Right hindlimb (tissue), 1 donor: ENCODE measurements around the gene TNNI3K.

Experiments
- DNase-seq: peaks from one replicate; pipeline ENCODE4 v3.0.0-alpha.2; 2018

The TNNI3K gene

DNA sequence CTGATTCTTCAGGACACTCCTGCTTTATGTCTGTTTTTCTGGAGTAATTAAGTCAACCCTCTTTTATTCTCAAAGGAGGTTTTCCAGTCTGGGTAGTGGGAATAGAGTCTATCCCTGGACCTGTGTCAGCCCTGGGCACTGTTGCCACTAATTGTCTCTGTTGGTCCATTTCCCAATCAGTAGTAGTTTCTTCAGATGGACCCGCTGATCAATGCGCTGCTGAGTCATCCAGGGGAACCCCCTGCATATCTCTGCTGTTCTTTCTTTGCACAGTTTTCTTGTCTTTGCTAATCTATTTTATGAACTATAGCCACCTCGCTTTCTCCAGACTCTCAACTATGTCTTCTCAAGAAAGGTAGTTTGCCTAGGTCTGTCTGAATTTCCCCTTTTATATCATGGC is 82.5 kb downstream of the TNNI3K start:
- DNase-seq, result no peak

DNA sequence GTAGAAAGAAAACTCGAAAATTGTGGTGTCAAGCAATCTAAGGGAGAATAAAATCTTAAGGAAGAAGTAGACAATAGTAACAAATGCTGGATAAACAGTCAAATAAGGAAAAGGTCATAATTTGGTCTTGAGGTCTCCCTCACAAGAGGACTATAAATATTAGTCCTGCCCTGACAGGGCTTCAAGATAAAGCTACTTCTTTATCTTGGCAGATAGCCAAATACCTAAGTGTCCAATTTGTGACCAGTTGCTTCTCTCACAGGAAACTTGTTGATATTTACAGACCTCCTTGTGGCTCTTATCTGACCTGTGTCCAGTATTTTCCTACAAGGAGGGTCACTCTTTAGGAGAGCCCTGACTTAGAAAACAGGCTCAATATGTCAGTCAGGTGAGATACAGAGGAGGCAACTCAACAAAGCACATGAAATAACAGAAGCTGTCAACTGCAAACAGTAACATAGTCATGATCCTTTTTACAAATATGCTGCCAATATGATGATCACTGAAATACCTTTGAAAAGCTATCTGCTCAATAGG is 88.8 kb downstream of the TNNI3K start:
- no peak for DNase-seq

DNA sequence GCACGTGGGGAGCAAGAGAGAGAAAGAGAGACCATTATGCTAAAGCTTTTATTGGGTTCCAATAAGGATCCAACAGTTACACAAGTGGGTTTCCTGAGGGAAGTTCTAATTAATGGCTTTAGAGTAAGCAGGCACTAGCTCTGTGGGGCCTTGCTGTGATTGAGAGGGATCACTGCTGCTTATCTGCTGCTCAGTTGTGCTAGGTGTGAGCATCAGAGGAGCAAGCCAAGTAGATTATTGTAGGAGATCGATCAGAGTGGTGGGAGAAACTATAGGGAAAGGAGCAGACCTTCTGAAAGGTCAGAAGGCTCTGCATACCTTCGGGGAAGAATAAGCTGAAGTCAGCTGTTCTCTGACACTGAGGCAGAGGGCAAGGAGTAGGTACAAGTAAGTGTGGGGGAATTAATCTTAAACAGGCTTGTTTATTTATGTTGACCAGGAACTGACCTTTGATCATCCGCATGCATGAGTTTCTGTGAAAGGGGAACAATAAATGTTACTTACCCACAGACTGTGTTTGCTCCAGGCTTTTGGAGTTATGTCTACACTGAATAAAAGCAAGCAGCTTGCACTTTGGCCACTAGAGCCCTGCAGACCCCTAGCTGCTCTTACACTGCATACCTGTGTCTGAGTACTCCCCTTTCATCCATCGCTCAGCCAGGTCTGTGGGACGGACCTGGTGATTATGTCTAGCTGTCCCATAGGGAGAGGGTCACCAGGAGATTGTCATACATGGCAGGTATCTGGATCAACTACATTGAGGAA is 89.7 kb downstream of the TNNI3K start:
- DNase-seq, result no peak

DNA sequence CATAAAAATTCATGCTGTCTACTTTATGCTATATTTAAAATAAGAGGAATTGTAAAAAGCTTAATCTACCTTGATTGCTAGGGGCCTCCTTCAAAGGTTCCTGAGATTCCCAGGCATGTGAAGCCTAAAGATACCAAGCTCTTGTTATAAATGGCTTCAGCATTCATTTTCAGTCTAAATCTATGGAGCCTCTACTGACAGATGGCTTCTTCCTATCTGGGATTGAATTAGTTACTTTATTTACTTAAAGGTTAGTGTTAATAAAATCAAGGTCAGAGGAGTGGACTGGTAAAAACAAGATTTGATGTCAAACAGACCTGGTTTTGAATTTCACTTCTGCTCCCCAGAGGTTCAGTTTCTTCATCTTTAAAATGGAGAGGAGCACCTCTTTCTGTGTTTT is 93.7 kb downstream of the TNNI3K start:
- DNase-seq, result no peak

GRCh38 chr1:74333244-74333643 is 98.1 kb downstream of the TNNI3K start:
- no peak for DNase-seq

DNA sequence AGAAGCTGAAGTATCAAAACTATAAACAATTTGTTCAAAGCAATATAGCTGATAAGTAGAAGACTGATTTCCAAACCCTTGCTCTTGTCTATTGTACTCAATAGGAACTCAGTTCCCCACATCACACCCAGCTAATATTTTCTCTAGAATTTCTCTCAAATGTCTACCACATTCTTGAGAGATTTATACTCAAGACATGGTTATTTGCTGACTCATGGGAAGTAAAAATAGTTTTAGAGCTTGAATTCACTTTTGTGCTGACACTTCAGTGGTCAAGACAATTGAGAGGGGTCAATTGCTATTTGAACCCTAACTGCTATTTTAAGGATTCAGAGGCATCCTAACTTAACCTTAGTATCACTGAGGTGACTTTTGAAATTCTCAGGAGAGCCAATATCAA is 99.0 kb downstream of the TNNI3K start:
- no peak for DNase-seq

GRCh38 chr1:74340656-74341055 is 105.5 kb downstream of the TNNI3K start:
- no peak for DNase-seq

GRCh38 chr1:74341702-74342339 is 106.6 kb downstream of the TNNI3K start:
- no peak for DNase-seq

DNA sequence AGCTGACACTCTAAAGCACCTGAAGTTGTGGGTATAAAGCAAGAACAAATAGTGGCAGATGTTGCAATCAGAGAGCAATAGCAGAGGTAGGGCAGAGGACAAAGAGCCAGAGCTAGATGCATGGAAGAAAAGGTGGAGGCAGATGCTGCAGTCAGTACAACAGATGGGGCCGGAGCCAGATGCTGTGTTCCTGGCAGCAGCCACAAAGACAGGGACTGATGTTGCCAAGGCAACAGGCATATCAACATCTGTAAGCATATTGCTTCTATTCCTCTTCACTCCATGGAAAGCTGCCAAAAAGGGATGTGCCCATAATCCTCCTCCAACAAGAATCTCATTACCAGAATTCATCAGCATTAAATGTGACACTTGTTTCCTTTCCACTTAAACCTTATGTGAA is 108.0 kb downstream of the TNNI3K start:
- peak; percentile 79 for DNase-seq

GRCh38 chr1:74344387-74344786 is 109.2 kb downstream of the TNNI3K start:
- no peak for DNase-seq

DNA sequence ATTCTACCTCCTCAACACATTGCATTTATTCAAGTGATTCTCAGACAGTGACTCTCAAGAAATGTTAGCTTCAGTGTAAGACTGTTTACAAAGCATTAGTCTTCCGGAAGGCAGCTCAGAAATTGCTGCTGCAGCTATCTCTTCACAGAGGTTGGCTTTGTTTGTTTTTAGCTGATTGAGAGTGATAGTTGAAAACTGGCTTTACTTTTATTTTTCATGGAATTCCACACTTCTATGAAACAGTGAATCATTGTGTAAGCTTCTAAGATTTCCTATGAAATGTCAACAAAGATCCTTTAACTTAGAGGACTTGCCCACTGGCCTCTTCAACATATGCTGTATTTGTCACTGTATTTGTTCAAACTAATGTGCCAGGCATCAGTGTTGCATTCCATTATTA is 121.3 kb downstream of the TNNI3K start:
- no peak for DNase-seq

DNA sequence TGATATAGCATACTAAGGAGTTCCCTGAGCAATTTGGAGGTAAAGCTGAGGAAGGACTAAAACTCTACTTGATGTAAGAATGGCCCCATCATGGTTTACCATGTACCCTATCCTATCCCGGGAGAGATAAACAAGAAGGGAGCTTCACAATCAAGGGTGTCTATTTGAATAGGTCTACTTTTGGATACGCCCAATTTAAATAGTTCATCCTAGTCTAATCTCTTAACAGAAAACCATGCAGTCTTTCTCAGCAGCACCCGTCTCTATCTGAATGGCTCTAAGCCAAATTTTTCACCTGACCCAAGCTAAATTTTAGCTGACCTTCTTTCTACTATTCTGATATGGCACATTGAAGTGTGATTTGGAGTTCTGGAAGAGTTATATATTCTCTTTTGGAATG is 122.0 kb downstream of the TNNI3K start:
- no peak for DNase-seq

DNA sequence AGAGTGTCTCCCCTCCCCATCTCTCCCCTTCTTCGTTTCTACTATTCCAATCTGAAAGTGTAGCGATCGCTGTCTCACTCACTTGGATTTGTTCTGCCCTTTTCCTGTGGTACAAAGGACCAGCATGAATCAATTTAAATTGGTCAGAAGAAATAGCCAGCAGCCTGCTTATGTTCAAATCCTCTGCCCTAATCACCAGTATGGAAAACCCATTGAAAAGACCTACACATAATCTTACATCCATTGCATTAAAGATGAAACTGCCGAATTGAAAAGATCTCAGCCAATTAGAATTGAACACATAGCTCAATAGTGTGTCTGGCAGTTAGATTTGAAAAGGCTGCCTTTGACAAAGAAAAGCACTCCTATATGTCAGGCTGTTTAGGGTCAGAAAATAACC is 122.6 kb downstream of the TNNI3K start:
- no peak for DNase-seq

- DNase-seq, result no peak
Measured at GRCh38 chr1:74362691-74363090, 127.5 kb downstream of the TNNI3K start.

DNA sequence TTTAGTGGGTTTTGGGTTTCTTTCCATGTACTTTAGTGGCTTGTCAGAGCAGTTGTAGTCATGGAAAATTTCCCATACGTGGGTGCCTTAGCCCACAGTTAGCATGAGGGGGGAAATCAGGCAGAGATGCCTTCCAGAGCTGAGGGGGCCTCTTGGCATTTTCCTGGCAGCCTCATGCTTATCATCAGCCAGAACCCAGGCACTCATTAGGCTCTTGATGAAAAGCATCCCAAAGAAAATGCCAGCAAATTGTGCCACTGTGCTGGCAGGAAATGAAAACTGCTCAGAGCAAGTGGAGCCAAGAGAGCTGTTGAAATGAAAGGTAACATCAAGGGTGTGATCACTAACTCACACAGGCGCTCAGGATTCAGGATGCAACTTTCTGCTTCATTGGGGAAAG is 128.0 kb downstream of the TNNI3K start:
- no peak for DNase-seq

DNA sequence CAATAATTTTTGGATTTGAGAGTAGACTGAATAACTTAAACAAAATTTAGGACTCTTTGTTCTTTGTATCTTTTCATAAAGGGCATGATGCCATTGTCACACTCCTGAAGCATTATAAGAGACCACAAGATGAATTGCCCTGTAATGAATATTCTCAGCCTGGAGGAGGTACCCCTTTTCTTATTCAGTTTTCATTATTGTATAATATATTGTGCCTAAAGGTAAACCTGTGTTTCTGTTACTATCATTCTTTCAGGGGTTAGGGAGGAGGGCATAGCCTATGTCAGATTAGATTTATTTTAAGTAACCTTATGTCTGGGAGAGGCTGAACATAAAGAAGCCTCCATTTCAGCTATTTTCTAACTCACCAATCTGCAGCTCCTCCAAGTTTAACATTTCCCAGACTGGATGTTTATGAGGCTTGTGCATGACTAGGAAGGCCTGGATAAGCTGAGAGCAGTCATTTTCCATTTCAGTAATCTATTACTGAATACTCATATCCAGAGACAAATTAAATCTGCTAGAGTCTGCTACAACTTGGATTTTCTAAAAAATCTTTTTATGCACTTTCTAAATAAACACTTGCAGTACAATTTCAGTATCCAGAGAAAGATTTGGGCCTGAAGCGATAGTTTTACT is 132.1 kb downstream of the TNNI3K start:
- no peak for DNase-seq

DNA sequence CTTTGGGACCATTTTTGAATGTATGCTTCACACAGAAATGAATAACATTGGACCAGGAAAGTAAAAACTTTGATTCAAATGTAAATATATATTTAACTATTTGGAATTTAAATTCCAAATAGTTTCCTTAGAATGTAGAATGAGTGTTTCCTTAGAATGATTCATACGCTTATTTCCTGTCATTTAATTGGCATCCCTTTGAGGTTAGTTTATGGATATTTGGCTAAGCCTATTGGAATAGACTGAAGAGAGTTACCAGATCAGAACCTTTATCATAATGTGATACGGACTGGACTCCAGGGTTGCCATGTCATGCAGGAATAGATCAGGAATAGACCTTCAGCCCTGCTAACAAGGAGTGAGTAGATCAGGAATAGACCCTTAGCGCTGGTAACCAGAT is 133.1 kb downstream of the TNNI3K start:
- DNase-seq, result no peak

- no peak for DNase-seq
Measured at GRCh38 chr1:74375376-74375775, 140.2 kb downstream of the TNNI3K start.

DNA sequence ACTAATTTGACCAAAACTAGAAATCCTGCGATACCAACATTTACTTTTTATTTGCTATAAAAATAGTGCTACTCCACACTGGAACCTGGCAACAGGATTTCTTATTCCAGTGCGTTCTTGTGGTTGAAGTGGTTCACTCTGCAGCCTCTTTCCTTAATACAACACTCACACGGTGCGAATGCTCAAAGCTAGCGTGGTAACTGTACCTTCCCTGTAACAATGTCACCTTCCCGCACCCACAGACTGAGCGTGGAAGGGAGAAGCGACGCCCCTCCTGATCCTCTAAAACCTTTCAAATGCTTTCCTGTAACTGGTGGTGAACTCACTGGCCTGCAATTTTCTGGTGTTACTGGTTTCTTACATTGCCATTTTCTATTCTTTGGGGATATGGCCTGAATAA is 145.1 kb downstream of the TNNI3K start:
- DNase-seq, result no peak

DNA sequence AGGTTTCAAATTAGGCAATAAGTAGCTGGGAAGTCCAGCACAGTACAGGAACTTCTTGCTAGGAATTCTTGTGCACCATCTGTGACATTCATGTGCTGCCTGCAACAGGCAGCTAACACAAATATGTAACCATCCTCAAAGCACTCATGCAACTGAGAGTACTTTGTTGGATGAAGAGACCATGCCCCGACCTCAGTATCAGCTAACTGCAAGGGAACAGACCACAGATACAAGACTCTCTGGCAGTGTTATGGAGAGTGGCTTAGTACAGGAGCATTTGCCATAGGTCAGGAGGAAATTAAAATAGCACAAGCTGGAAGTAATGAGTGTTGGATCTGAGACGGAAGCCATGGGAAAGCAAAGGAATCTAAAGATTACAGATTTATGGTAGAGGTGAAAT is 153.7 kb downstream of the TNNI3K start:
- no peak for DNase-seq

DNA sequence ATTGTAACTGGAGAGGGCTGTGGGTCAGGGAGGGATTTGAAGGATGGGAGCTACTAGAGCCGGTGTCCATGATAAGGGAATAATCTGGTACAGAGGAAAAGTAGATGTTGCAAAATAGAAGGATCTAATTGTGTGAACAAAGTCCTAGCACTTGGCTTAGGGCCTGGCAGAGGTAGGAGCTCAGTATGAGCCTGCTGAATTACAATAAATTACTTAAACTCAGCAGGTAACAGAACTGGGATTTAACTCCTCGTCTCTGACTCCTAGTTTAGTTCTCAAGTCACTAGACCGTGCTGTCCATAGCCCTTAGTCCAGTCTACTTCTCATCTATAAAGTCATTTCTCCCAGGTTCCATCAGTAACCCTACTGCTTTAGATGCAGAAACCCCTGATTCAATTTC is 157.0 kb downstream of the TNNI3K start:
- DNase-seq, result no peak

DNA sequence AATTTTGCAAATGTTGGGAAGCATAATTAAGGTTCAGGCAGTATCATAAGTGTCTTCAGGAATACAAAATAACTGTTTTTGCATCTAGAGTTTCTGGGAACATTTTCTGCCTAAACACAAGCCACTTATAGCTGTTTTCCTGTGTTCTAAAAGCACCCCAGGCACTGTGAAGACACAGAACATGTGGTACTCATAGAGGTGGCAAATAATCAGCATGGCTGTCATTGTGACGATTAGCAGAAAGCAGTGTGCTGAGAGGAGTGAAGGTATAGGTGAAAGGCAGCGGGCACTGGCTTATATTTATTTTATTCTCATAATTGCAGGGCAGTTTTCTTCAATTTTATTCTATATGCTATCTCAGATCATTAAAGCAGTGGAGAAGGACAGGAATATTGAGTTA is 157.7 kb downstream of the TNNI3K start:
- DNase-seq, result no peak

DNA sequence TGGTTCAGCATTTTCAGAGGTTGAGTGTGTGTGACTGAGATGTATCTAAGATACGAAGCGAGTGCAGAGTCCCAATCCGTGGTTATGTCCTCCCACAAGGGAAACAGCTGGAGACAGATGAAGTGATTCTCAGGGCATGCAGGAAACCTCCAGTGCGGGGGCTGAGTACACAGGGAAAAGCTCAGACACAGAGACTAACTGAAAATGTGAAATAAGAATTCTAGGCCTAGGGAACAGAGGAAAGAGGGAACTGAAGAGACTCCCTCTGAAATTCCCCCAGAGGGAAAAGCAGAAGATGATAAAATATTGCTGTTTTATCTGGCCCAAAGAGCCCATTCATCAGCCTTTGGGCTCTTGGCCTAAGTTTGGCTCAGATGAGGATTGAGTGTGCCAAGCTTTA is 160.4 kb downstream of the TNNI3K start:
- peak; percentile 48 for DNase-seq

- no peak for DNase-seq
Measured at GRCh38 chr1:74396462-74396861, 161.3 kb downstream of the TNNI3K start.
